ENCODE results near the gene CCDC102B.
"Not testable (repeated sequence)": the region's sequence is repeated elsewhere in the genome, so short reads cannot be mapped to it uniquely, and the experiment has no call there.

CCDC102B gene

DNA sequence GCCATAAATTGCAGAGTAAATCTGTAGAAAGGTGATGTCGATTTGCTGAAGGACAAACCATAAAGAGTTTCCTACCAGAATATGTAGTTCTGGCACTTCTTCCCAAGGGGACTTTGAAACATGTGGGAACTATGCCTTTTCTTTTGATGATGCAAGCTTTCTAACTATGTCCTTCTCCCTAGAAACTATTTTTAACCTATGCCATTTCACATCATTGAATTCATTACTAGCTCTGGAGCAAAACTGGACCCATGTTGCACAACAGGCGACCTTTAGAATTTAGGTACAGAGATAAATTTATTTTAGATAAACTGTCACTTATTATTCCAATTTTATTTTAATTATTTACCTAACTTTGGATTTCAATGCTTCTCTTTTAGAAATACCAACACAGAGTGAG, 186.5 kb downstream of the CCDC102B start:
- no peak for DNase-seq

- DNase-seq = no peak
Measured at GRCh38 chr18:68985172-68985820, 187.4 kb downstream of the CCDC102B start.

DNA sequence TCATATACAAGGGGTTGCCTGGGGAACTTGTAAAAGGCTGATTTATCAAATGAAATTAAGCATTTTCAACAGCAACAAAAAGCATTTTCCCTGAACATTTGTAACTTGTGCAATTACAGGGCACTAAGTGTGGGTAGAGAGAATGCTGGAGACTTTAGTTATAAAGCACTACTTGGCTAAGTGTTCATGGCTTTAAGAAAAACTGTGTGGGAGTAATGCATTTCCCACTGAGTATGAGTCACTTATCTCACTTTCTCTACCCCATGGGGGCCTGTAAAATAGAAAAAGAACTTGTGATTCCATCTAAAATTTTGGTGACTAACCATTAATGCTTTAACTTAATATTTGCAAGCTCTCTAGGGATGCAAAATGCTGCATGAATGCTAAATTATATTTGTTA, 193.4 kb downstream of the CCDC102B start:
- DNase-seq = no peak

GRCh38 chr18:68992719-68993482, 195.0 kb downstream of the CCDC102B start:
- DNase-seq = no peak

DNA sequence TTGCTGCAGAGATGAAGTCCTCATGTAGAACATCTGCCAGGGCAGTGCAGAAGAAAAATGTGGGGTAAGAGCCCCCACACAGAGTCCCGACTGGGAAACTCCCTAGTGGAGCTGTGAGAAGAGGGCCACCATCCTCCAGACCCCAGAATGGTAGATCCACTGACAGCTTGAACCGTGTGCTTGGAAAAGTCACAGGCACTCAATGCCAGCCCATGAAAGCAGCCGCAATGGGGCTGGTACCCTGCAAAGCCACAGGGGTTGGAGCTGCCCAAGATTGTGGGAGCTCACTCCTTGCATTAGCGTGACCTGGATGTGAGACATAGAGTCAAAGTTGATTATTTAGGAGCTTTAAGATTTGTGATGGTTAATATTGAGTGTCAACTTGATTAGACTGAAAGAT, 197.8 kb downstream of the CCDC102B start:
- no peak for DNase-seq

- DNase-seq = no peak
Measured at GRCh38 chr18:68997845-68998244, 200.0 kb downstream of the CCDC102B start.

DNA sequence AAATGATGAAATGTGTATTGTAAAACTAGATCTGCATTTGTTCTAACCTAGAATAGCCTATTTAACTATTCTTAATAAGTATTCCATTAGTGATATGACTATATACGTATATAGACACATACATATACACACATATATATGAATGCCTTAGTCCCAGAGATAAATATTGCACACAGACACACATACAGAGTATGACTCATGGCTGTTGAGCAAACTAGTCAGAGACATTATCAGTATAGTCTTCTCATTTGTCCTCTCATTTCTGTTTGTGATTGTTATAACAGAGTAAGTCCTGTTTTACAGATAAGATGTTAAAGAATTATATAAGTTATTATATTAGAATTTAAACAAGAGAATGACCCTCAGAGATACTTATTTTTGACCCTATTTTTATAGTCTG, 202.5 kb downstream of the CCDC102B start:
- no peak for DNase-seq

DNA sequence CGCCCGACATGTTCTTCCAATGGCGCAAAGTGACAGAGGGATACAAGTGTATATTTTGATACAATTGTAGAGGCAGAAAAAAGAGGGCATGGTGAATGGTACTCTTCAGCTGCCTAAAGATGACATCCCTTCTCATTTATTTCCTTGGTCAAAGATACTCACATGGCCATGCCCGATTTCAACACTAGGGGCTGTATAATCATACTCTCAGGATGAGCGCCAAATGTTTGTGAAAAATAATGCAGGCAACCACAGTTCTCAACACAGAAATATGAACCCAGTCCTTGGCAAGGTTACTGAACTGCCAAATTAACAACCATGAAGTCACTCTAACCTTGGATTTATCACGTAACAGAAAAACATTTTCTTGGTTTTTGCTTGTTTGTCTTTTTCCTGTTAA, 204.4 kb downstream of the CCDC102B start:
- no peak for DNase-seq

DNA sequence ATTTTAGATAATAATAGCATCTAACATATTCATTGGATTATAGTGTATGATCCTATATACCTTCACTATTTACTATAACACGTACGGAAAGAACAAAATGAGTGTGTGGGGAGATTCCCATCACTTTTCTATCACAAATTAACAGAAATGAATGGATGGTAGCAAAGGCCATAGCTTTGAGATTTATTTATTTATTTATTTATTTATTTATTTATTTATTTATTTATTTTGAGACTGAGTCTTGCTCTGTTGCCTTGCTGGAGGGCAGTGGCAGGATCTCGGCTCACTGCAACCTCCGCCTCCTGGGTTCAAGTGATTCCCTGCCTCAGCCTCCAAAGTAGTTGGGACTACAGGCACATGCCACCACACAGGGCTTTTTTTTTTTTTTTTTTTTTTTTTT, 208.3 kb downstream of the CCDC102B start:
- not testable (repeated sequence) for DNase-seq

DNA sequence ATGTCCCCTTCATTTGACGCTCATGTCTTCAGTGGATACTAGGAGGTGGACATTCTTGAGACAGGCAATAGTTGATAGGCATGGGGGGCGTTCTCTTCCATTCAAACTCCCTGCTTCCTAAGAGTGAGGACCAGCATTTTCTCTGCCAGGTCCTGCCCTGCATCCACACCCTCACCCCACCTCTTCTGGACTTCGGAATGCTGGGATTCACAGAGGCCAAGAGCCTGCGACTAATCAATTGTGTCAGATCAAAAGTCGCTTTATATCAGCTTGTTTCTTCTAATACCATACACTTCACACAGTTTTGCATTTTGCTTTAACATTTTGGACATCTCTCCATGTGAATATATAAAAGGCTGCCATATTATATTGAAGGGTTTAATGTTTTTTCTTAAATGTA, 210.7 kb downstream of the CCDC102B start:
- DNase-seq = no peak

- no peak for DNase-seq
Measured at GRCh38 chr18:69021211-69021805, 223.4 kb downstream of the CCDC102B start.

GRCh38 chr18:69022426-69022825, 224.5 kb downstream of the CCDC102B start:
- DNase-seq = no peak

GRCh38 chr18:69031571-69031970, 233.7 kb downstream of the CCDC102B start:
- DNase-seq = no peak

- no peak for DNase-seq
Measured at GRCh38 chr18:69032009-69032408, 234.1 kb downstream of the CCDC102B start.

GRCh38 chr18:69035756-69036155, 237.9 kb downstream of the CCDC102B start:
- no peak for DNase-seq

- no peak for DNase-seq
Measured at GRCh38 chr18:69044215-69044614, 246.3 kb downstream of the CCDC102B start.

DNA sequence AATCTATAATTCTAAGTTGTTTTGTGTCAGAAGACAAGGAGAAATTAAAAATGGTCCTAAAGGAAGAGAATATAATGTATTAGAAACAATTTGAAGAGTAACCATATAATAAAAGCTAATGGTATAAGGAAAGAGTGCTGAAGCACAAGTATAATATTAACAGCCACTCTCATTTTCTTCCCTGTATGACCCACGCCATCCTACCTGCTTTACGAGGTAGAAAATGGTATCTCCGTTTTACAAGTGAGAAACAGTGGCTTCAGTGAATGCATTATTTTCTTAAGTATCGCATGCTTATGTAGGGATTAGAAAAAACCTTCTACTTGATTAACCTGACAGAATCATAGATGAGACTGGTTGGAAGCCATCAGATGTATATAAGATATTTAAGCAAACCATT, 266.2 kb downstream of the CCDC102B start:
- no peak for DNase-seq

DNA sequence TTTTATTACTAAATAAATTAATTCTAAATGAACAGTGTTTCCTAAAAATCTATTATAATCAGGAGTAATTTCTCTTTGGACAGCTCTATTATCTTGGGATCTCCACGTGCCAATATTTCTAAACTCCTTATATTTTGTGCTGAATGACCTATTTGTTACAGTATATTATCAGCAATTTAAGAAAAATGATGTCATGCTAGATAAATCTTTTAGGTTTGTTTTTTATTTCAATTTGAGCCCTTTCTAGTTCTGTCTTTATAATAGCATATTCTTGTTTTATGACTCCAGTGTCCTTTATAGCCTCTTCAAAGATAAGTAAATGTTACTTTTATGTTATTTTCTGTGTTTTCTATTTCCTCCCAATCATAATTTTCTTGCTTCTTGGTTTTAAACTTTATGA, 269.2 kb downstream of the CCDC102B start:
- no peak for DNase-seq

GRCh38 chr18:69071680-69072079, 273.8 kb downstream of the CCDC102B start:
- DNase-seq = no peak

DNA sequence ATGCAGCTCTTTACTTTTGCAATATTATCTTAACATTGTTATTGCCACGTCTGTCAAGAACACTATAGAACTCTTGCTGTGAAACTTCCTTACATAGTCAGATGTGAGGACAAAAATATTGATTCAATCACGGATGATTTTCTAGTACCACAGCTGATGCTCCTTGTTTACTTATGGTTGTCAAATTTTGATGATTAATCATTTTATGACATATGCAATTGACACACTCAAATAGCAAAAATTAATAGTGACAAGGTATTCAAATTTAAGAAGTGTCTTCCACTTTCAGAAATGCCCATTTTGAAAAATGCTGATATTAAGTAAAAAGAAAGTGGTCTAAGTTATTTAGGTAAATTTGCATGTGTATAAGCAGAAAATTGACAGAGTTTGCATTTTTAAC, 284.0 kb downstream of the CCDC102B start:
- no peak for DNase-seq

DNA sequence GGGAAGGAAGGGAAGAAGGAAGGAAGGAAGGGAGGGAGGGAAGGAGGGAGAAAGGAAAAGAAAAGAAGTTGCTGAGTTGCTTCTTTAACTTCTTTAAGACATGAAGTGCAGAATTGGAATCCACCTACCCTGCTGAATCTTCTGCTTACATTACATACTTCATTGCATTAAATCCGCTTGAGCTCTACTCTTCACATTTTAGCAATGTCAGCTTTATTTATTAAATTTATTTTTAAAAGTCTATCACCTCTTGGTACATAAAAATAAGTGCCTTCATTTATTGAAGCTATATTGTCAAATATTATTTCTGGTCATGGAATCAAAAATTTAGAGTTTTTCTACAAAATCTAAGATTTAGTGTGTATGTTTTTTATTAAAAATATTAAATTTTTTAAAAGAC, 284.6 kb downstream of the CCDC102B start:
- DNase-seq = no peak

DNA sequence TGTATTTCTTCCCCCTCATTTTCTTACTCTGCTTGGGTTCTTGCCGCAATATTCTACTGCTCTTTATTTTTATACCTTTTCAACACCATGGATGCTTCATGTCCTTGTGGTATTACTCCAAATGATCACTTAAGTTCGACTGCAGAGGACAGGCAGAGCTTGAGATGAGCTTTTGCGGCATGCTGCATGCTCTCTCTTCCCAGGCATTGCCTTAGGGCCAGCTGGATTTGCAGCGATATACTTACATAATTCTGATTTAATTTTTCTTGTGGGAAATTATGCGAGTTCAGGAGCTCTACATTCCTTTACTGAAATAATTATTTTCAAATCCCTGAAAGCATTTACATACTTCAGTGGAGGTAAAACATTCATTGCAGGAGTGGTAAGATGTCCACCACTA, 288.1 kb downstream of the CCDC102B start:
- no peak for DNase-seq

DNA sequence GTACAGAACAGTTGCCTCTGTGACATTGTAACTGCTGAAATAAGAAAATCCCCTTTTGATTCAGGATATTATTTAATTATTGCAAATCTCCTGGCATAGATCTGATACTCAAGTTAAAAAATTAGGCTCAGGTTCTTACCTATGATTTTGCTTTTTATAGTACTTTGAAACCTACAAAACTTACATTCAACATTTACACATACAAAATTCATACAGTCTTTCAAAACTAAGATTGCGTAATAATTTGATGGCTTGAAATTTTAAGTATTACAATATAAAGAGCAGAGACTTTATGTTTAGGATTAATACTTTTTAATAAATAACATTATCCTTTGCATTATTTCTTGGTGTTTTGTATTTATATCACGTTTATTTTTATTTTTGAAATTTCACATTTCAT, 291.1 kb downstream of the CCDC102B start:
- DNase-seq = no peak

GRCh38 chr18:69097349-69097748, 299.5 kb downstream of the CCDC102B start:
- DNase-seq = no peak

All from NCI-H510A treated with DMSO at 0.1 percent for 48 hours (cell line).